22Rv1 (cell line): ENCODE data around the gene TRDN.

Experiments
- CTCF ChIP-seq: fragments of 450-650 bp; IDR thresholded peaks from 2 replicates; pipeline ENCODE4 v1.5.1; 2017; ENCODE audit warnings: mild to moderate bottlenecking
- ZFX ChIP-seq: fragments of 450-650 bp; IDR thresholded peaks from 2 replicates; pipeline ENCODE4 v1.6.1; 2017; ENCODE audit warnings: antibody characterized with exemption, borderline replicate concordance

GRCh38 chr6:123223461-123223860 lies 413.3 kb downstream of the TRDN start:
- TF ChIP-seq CTCF, result no peak
- no peak for TF ChIP-seq ZFX
